HepG2 (cell line): ENCODE data around the gene ARVCF. TPM values are rescaled to one million over a fixed set of nuclear protein-coding genes. Genes with fewer than 3 reads are reported as not detected.

Experiments
- ESRRA ChIP-seq: sonication (generic); formaldehyde crosslinking; IDR thresholded peaks from 2 replicates; pipeline ENCODE4 v1.5.1; 2020; ENCODE audit warnings: mild to moderate bottlenecking, low read depth, missing genetic modification reagents
- GABPA ChIP-seq, 2 experiments: IDR thresholded peaks; 2 replicates each; pipeline ENCODE4 v1.6.1; 2011 to 2016; ENCODE audit warnings: low read depth in 2 of 2, low read length in 1 of 2, missing biosample characterization in 1 of 2, missing genetic modification characterization in 1 of 2
- NONO ChIP-seq, 2 experiments: fragments of 450-650 bp in 1 of 2; sonication (generic) in 1 of 2; formaldehyde crosslinking in 1 of 2; IDR thresholded peaks in 1 of 2; conservative IDR thresholded peaks in 1 of 2; 2 replicates each; pipeline versions ENCODE4 v1.6.1 to v1.8.0; 2017 to 2022; ENCODE audit warnings: mild to moderate bottlenecking in 1 of 2, missing genetic modification reagents in 1 of 2, moderate library complexity in 1 of 2
- NR2C2 ChIP-seq: sonication (generic); formaldehyde crosslinking; IDR thresholded peaks from 2 replicates; pipeline ENCODE4 v1.4.0; 2020; ENCODE audit warnings: missing genetic modification reagents, mild to moderate bottlenecking, moderate library complexity, borderline replicate concordance
- POGZ ChIP-seq: sonication (generic); formaldehyde crosslinking; IDR thresholded peaks from 2 replicates; pipeline ENCODE4 v1.4.0; 2020; ENCODE audit warnings: mild to moderate bottlenecking, missing genetic modification reagents
- POLR2AphosphoS2 ChIP-seq: IDR thresholded peaks from 2 replicates; pipeline ENCODE4 v1.6.1; 2011; ENCODE audit warnings: low read depth, low read length, improper control_type of control experiment
- PRMT3 ChIP-seq: sonication (generic); formaldehyde crosslinking; IDR thresholded peaks from 2 replicates; pipeline ENCODE4 v1.8.1; 2022; ENCODE audit warnings: low read depth, mild to moderate bottlenecking, moderate library complexity, missing genetic modification reagents, borderline replicate concordance
- SRSF4 ChIP-seq: fragments of 200-400 bp; formaldehyde crosslinking; IDR thresholded peaks from one replicate; pipeline ENCODE4 v1.6.1; 2018; ENCODE audit warnings: mild to moderate bottlenecking, low read depth, low read length, moderate library complexity; ENCODE audit not compliant: poor library complexity, severe bottlenecking
- TAF15 ChIP-seq: fragments of 200-400 bp; formaldehyde crosslinking; IDR thresholded peaks from one replicate; pipeline ENCODE4 v1.6.1; 2018; ENCODE audit warnings: mild to moderate bottlenecking, low read depth, low read length; ENCODE audit not compliant: poor library complexity, severe bottlenecking
- U2AF2 ChIP-seq: fragments of 200-400 bp; formaldehyde crosslinking; IDR thresholded peaks from 2 replicates; pipeline ENCODE4 v1.6.1; 2017; ENCODE audit warnings: low read depth, mild to moderate bottlenecking, low read length
- ZFY ChIP-seq: sonication (generic); formaldehyde crosslinking; IDR thresholded peaks from 2 replicates; pipeline ENCODE4 v1.4.0; 2020; ENCODE audit warnings: missing genetic modification reagents
- polyA plus RNA-seq, 8 experiments: library from polyadenylated mRNA; depleted of rRNA in 3 of 8; stranded (reverse) in 7 of 8; unstranded in 1 of 8; fragments of >200 nt; fragmentation: Illumina TruSeq in 4 of 8; extraction: Trizol in 4 of 8; gene quantifications; 2 replicates each; pipeline versions ENCODE4 v1.2.1 to v1.2.3, GENCODE V29; 2011 to 2016; ENCODE audit warnings: low read depth in 4 of 8, missing spikeins in 1 of 8, mixed read lengths in 1 of 8; ENCODE audit not compliant: insufficient read depth in 1 of 8
- total RNA-seq, 5 experiments: library from RNA; depleted of rRNA; stranded (reverse); fragments of >200 nt; fragmentation: Illumina TruSeq; extraction: Trizol; gene quantifications; 2 replicates each; pipeline ENCODE4 v1.2.3, GENCODE V29; 2016; ENCODE audit warnings: low read depth in 1 of 5
- TF ChIP-seq, protein P1 (sequence below): sonication (generic); formaldehyde crosslinking; IDR thresholded peaks from 2 replicates; pipeline ENCODE4 v1.4.0; 2020; ENCODE audit warnings: mild to moderate bottlenecking, missing genetic modification reagents
- TF ChIP-seq, protein P2 (sequence below): sonication (generic); formaldehyde crosslinking; conservative IDR thresholded peaks from 2 replicates; pipeline ENCODE4 v1.8.0; 2022; ENCODE audit warnings: mild to moderate bottlenecking, moderate library complexity, missing genetic modification reagents
- TF ChIP-seq, protein P3 (sequence below): sonication (generic); formaldehyde crosslinking; IDR thresholded peaks from 2 replicates; pipeline ENCODE4 v1.5.1; 2020; ENCODE audit warnings: missing genetic modification reagents, mild to moderate bottlenecking, borderline replicate concordance
- TF ChIP-seq, protein P4 (sequence below): sonication (generic); formaldehyde crosslinking; IDR thresholded peaks from 2 replicates; pipeline ENCODE4 v1.4.0; 2020; ENCODE audit warnings: mild to moderate bottlenecking, missing genetic modification reagents
- TF ChIP-seq, protein P5 (sequence below): IDR thresholded peaks from 2 replicates; pipeline ENCODE4 v1.6.1; 2012; ENCODE audit warnings: inconsistent platforms

ARVCF gene
- total and polyA plus RNA-seq, 2 of the 13 experiments (the other 11 are each of a cell fraction or from before 2014, with no cell fraction given) = 16.4 to 17.7 TPM

DNA sequence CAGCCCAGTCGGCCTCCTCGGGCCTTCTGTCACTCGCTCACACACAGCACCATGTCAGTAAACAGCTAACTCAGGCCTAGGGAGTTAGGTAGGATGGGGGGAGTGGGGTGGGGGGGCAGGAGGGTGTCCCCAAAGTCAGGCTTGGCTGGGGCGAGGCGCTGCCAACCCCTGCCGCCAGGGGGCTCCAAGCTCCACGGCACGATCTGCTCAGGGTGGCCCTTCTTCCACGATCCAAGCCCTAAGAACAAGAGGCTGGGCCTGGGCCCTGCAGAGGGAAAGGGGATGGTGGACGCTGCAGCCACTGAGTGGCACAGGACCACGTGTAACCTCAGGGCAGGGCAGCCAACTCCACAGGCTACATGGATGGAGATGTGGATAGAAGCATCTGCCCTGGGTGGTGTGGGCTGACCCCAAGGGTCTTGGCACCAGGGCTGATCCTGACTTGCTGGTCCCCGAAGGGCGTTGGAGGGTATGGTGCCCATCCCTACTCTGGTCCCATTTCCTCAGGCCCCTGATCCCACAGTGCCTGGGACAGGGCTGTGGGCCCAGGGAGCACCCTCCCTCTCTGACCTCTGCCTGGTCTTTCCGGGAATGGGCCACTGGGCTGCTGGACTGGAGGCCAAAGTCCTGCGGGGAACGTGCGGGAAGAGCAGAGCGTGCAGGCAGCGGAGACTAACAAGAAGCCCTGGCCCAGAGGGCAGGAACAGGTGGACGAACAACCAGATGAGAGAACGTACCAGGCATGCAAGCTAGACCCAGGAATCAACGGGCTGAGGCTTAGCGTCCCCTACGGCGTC is 45.9 kb downstream of the ARVCF start (continued):
- TF ChIP-seq, protein P1, sequence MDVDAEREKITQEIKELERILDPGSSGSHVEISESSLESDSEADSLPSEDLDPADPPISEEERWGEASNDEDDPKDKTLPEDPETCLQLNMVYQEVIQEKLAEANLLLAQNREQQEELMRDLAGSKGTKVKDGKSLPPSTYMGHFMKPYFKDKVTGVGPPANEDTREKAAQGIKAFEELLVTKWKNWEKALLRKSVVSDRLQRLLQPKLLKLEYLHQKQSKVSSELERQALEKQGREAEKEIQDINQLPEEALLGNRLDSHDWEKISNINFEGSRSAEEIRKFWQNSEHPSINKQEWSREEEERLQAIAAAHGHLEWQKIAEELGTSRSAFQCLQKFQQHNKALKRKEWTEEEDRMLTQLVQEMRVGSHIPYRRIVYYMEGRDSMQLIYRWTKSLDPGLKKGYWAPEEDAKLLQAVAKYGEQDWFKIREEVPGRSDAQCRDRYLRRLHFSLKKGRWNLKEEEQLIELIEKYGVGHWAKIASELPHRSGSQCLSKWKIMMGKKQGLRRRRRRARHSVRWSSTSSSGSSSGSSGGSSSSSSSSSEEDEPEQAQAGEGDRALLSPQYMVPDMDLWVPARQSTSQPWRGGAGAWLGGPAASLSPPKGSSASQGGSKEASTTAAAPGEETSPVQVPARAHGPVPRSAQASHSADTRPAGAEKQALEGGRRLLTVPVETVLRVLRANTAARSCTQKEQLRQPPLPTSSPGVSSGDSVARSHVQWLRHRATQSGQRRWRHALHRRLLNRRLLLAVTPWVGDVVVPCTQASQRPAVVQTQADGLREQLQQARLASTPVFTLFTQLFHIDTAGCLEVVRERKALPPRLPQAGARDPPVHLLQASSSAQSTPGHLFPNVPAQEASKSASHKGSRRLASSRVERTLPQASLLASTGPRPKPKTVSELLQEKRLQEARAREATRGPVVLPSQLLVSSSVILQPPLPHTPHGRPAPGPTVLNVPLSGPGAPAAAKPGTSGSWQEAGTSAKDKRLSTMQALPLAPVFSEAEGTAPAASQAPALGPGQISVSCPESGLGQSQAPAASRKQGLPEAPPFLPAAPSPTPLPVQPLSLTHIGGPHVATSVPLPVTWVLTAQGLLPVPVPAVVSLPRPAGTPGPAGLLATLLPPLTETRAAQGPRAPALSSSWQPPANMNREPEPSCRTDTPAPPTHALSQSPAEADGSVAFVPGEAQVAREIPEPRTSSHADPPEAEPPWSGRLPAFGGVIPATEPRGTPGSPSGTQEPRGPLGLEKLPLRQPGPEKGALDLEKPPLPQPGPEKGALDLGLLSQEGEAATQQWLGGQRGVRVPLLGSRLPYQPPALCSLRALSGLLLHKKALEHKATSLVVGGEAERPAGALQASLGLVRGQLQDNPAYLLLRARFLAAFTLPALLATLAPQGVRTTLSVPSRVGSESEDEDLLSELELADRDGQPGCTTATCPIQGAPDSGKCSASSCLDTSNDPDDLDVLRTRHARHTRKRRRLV = peak; percentile 59; the same call in 1 of the 2 replicates
- TF ChIP-seq, protein P2, sequence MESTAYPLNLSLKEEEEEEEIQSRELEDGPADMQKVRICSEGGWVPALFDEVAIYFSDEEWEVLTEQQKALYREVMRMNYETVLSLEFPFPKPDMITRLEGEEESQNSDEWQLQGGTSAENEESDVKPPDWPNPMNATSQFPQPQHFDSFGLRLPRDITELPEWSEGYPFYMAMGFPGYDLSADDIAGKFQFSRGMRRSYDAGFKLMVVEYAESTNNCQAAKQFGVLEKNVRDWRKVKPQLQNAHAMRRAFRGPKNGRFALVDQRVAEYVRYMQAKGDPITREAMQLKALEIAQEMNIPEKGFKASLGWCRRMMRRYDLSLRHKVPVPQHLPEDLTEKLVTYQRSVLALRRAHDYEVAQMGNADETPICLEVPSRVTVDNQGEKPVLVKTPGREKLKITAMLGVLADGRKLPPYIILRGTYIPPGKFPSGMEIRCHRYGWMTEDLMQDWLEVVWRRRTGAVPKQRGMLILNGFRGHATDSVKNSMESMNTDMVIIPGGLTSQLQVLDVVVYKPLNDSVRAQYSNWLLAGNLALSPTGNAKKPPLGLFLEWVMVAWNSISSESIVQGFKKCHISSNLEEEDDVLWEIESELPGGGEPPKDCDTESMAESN (CRISPR knock-in tag) = 0 out of 2 replicates have a peak, but pooled peaks have one; percentile 23
- TF ChIP-seq ZFY (CRISPR knock-in tag) = peak; percentile 47; the same call in 1 of the 2 replicates
- TF ChIP-seq PRMT3 (CRISPR knock-in tag) = 0 out of 2 replicates have a peak, but pooled peaks have one; percentile 28
- TF ChIP-seq NR2C2 = peak; percentile 65; the same call in 1 of the 2 replicates
- no peak for TF ChIP-seq POLR2AphosphoS2
- no peak for TF ChIP-seq TAF15
- TF ChIP-seq, protein P3, sequence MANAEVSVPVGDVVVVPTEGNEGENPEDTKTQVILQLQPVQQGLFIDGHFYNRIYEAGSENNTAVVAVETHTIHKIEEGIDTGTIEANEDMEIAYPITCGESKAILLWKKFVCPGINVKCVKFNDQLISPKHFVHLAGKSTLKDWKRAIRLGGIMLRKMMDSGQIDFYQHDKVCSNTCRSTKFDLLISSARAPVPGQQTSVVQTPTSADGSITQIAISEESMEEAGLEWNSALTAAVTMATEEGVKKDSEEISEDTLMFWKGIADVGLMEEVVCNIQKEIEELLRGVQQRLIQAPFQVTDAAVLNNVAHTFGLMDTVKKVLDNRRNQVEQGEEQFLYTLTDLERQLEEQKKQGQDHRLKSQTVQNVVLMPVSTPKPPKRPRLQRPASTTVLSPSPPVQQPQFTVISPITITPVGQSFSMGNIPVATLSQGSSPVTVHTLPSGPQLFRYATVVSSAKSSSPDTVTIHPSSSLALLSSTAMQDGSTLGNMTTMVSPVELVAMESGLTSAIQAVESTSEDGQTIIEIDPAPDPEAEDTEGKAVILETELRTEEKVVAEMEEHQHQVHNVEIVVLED (CRISPR knock-in tag) = no peak
- TF ChIP-seq NONO (IDR thresholded peaks at IDR 0.05) = no peak
- TF ChIP-seq NONO (CRISPR knock-in tag; conservative IDR thresholded peaks at IDR 0.05) = peak; percentile 95
- TF ChIP-seq POGZ (CRISPR knock-in tag) = peak; percentile 55; the same call in 1 of the 2 replicates
- TF ChIP-seq, protein P4, sequence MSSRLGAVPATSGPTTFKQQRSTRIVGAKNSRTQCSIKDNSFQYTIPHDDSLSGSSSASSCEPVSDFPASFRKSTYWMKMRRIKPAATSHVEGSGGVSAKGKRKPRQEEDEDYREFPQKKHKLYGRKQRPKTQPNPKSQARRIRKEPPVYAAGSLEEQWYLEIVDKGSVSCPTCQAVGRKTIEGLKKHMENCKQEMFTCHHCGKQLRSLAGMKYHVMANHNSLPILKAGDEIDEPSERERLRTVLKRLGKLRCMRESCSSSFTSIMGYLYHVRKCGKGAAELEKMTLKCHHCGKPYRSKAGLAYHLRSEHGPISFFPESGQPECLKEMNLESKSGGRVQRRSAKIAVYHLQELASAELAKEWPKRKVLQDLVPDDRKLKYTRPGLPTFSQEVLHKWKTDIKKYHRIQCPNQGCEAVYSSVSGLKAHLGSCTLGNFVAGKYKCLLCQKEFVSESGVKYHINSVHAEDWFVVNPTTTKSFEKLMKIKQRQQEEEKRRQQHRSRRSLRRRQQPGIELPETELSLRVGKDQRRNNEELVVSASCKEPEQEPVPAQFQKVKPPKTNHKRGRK (CRISPR knock-in tag) = no peak
- TF ChIP-seq SRSF4 = no peak
- TF ChIP-seq, protein P5, sequence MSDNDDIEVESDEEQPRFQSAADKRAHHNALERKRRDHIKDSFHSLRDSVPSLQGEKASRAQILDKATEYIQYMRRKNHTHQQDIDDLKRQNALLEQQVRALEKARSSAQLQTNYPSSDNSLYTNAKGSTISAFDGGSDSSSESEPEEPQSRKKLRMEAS = peak; percentile 91
- no peak for TF ChIP-seq GABPA (IDR thresholded peaks at IDR 0.05; ENCODE audit: low read depth, low read length)
- TF ChIP-seq GABPA (CRISPR knock-in tag; IDR thresholded peaks at IDR 0.05; ENCODE audit: low read depth) = no peak
- no peak for TF ChIP-seq U2AF2
- peak; percentile 98 for TF ChIP-seq ESRRA
